OCI-M2 (cell line): ENCODE data around the gene VPS41.

Source experiments
- DNase-seq: peaks from one replicate; lab custom pipeline; 2025; ENCODE audit not compliant: unreplicated experiment; lab: John Stamatoyannopoulos, UW

Gene VPS41

DNA sequence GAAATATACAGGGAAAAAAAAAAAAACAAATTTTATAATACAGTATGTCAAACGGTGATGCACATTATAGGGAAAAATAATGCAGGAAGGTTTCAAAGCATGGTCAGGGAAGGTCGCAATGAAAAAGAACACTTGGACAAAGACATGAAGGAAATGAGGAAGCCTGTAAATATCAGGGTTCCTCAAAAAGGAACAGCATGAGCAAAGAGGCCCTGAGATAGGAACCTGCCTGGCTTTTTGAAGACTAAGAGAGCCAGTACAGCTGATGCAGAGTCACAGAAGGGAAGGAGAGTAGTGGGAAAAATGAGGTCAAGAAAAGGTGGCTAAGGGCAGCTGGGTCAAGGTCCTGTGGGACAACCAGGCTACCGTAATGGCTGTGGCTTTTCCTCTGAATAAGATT lies 1.9 kb downstream of the VPS41 start:
- no peak for DNase-seq

DNA sequence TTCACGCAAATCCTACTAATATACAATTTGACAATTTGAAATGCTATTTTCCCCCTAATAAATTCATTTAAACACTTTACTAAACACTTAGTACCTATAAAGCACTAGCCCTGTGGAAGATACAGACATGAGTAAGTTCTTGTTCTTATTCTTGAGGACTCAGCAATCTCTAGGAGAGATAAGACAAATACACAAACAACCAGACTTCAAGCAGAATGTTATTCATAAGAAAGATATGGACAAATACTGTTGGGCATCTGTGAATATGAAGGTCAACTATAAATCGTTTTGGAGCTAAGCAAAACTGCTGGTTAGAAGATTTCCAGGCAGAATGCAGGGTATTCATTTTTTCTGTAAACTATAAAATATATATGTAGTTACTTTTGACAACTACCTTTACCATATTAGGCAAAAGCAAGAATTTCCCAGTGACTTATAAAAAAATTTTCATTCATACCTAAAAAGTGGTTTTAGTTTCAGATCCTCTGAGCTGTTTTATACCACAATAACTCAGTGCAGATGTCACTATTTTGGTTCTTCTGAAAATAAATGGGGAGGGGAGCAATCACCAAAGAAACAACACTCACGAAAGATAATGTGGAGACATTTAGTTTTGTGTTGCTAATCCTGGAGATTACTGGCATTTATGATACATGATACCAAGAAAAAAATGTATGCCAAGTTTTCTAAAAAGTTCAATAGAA lies 3.8 kb downstream of the VPS41 start:
- DNase-seq = no peak

DNA sequence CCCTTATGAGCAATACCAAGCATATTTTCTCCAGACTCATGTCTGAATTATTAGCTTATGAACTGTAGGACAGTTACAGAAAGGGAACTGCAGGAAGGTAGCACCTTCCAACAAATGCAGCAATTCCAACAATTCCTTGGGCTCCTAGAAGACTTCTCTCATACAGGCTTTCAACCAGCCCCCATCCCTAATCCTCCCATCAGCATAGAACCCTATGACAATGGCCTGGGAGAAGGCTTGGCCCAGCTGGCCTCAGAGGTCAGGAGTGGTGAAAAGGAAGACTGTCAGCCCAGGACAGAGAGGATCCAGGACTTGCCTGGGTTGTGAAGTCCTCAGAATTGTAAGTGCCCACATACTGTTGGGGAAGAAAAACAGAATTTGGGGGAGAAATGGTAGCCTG lies 5.9 kb downstream of the VPS41 start:
- no peak for DNase-seq

DNA sequence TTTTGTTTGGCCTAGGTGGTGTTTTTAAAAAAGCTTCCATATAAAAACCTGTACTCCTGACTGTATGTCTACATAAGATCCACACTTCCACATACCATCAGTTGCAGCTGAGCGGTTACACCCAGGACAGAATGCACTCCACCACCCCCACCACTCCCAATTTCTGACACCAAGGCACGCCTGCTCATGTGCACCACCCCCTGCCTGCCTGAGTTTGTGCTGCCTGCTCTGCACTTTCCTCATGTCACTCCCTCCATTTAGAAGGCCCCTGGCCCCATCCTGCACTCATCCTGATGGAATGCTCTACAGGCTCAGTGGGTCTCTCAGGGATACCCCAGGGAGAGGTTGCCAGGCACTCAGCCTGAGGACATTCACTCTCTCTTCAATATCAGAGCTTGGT lies 6.5 kb downstream of the VPS41 start:
- no peak for DNase-seq

DNA sequence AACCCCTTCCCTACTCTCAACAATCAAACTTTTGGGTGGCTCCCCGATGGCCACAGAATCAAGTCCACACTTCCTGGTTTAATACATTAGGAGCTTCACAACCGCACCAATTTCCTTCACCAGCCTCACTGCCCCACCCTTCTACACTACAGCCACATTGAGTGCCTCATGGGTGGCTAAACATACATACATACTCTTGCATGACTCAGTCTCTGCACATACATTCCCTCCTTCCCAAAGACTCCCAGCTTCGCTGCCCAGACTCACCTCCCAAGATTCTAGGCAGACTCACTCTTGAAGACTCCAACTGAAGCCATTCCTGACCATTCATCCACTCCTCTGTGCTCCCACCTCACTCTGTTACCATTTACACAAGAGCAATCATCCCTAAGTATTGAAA lies 15.9 kb downstream of the VPS41 start:
- DNase-seq = no peak

DNA sequence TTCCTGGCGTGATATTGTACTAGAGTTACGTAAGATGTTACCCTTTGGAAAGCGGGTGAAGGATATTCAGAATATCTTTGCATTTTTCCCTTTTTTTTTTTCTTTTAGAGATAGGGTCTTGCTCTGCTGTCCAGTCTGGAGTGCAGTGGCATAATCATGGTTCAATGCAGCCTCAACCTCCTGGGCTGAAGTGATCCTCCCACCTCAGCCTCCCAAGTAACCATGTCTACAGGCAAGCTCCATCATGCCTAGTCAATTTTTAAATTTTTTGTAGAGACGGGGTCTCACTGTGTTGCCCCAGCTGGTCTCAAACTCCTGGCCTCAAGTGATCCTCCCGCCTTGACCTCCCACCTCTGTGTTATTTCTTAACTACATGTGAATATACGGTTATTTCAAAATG lies 18.4 kb downstream of the VPS41 start:
- no peak for DNase-seq

DNA sequence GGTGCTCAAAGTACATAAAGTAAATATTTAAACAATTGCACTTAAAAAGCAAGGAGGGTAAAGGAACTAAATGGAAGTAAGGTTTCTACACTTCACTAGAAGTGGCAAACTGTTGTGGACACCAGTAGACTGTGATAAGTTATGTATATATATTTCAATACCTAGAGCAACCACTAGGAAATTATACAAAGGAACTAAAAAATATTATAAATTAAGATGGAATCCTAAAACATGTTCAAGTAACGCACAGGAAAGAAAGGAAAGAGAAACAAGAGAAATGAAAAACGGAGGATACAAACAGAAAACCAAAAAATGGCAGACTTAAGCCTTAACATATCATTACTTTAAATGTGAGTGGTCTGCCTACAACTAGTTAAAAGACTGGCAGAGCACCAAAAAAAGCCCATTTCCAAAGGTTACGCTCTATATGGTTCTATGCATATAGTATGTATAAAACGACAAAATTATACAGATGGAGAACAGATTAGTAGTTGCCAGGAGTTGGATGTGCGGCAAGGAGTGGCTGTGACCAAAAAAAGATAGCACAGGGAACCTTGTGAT lies 19.0 kb downstream of the VPS41 start:
- DNase-seq = no peak

DNA sequence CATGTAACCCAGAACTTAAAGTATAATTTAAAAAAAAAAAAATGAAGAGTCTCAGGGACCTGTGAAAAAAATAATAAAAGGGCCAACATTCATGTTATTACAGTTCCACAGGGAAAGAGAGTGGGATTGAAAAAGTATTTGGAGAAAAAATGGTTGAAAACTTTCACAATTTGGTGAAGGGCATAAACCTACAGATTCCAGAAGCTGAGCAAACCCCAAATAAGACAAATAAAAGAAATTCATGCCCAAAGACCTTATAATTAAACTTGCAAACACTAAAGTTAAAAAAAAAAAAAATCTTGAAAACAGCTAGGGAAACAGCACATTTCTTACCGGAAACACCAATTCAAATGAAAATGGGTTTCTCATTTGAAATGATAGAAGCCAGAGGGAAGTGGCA lies 19.9 kb downstream of the VPS41 start:
- DNase-seq = no peak

DNA sequence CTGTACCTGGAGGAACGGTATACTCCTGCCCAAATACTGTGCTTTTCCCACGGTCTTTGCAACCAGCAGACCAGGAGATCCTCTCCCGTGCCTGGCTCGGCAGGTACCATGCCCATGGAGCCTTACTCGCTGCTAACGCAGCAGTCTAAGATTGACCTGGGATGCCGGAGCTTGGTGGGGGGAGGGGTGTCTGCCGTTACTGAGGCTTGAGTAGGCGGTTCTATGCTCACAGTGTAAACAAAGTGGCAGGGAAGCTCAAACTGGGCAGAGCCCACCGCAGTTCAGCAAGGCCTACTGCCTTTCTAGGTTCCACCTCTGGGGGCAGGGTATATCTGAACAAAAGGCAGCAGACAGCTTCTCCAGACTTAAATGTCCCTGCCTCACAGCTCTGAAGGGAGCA lies 22.7 kb downstream of the VPS41 start:
- no peak for DNase-seq

DNA sequence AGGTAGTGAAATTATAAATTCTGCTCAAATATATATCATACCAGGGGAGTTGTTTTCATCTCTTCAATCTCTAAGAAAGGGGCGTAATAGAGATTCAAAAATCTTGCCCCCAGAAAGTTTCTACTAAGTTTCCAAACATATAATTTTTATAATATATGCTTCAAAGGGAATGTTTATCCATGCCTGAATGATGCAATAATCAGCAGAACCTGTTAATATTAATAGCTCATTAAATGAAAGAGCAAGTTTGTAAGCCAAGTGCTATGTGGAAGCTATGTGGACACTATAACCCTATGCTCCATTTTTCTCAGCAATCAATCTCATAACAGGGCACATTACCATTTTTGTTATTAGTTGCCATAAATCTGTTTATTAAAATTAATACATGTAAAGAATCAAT lies 25.3 kb downstream of the VPS41 start:
- no peak for DNase-seq

DNA sequence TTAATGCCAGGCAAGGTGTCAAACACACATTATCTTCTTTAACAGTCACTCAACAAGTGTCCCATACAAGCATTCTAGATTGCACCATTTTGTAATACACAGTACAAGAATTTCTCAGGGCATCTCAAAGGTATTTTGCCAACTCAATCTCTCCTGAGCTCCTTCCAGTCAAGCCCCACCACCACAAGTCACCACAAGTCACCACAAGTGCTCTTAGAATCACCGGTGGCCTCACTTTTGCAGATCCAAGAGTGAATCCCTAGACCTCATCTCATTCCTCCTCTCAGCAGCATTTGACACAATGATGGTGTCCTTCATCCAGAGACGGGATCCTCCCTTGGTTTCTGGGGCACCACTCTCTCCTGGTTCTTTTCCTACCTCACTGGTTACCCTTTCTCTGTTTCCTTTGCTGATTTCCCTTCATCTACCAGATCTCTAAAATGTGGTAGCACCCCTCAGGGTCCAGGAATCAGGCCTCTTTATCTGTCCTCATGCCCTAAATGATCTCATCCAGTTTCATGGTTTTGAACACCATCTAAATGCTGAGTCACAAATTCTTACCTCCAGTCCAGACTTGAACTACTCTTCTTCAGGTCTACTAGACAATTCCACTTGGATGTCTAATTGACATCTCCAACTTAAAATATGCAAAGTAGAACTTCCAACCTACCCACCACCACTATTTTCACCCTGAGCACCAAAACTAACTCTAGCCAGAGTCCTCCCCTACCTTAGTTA lies 26.9 kb downstream of the VPS41 start:
- no peak for DNase-seq

DNA sequence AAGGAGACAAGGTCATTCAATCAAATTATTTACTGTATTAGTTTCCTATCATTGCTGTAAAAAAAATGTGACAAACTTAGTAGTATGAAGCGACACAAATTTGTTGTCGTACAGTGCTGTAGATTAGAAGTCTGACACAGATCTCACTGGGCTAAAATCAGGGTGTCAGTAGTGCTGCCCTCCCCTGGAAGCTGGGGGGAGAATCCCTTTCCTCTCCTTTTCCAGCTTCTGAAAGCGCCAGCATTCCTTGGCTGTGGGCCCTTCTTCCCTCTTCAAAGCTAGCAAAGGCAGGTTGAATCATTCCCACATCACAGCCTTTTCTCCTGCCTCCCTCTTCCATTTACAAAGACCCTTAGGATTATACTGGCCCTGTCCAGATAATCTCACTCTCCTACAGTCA lies 28.0 kb downstream of the VPS41 start:
- DNase-seq = no peak

DNA sequence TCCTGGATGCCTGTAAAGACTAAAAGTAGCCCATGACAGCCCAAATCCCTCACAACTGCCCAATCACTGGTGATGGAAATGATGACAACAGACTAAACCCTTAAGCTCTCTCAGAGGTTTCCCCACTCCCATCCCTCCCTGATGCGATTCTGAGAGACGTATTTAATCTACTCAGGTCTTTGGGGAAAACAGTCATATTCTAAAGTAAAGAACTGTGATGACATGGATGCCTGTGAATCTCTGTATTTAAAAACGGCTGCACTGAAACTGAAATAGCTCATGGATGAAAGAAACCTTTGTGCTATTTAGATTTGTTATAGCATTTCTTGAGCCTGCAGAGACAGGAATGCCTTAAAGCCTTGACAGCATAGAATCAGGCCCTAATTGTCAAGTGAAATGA lies 28.5 kb downstream of the VPS41 start:
- DNase-seq = no peak

DNA sequence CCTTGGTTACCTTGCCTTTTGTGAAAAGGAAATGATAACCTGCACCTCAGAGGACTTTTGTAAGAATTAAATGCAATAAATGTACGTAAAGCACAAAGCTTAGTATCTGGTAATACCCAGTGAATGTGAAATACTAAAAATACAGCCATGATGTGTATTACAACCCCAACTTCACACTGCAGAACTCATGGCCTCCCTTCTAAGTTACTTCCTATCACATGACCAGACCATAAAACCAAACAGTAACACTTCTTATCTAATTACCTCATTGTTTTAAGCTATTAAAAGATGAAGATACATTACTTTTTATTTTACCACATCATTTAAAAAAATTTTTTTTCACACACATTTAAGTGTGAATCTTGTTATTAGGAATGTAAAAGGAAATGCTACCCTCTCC lies 29.0 kb downstream of the VPS41 start:
- no peak for DNase-seq

DNA sequence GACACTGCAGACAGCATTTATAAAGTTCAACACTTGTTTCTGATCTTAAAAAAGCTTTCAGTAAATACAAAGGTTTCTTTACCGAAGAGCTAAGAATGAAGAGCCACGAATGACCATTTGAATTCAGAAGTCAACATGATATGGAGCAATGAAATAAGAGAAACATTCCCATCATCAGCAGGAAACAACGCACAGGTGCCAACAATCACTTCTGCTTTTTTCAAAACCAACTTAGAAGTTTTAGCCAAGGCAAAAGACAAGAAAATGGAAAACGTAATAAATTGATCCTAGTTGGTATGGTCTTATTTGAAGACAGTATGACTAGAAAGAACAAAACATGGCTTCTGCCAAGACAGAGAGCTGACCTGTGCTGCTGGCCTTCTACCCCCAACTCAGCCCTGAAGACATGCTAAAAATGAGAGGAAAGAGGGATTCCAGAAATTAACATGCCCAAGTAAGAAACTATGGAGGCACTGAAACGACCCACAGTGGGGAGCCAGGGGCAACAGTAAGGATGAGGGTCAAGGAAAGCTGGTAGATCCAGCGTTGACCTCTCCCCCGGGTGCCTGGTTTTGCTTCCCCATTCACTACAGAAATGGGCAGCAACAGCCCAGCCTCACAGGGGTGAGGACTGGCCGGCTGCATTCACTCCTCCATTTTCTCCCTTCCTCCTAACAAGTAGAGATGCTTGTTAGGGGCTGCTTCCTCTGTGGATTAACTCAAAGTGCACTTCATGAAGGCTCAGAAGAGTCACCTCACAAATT lies 30.1 kb downstream of the VPS41 start:
- DNase-seq = no peak

DNA sequence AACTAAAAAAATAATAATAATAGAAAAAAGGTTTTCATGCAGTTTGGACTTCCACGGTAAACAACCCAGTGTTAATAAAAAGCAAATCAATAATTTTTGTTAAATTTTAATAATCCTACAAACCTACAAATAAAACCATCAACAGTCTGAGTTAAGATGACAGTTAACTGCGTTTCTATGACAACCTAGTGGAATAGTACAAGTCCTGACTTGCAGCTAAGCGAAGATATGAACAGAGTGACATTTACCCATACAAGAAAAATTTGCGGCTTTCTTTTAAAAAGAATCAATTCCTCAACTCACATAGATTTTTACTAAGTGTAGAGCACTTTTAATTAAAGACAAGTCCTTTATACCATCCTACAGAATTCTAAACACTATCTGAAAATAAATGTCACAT lies 35.6 kb downstream of the VPS41 start:
- no peak for DNase-seq

DNA sequence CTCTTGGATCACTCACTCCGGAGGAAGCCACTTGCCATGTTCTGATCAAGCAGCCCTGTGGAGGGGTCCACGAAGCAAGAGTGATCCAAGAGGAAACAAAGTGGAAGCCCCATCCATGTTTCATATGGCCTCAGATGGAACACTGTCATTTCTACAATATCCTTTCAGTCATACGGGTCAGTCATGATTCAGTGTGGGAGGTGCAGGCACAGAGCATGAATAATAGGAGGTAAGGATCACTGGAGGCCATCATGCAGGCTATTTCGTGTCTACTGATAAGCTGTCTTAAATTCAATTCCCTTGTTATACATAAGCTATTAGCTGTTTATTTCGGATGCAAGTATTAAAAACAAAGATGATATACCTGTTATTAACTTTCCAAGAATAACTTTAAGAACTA lies 36.8 kb downstream of the VPS41 start:
- no peak for DNase-seq

DNA sequence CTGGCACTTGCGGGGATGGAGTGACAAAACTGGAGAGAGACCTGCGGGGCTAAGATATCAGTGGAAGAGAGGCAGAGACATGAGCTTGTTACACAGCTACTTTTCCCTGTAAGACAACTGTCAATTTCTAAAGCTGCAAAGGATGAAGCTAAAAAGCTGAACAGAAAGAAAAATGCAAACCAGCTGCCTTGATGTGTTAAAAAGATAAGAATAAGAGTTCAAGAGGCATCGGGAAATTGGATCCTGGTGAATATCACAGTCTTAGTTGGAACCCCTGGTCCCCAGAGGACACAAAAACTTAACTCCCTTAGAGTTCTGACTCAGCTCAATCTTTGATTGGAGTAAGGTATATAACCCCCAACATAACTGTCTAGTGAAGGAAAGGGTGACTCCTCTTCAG lies 38.8 kb downstream of the VPS41 start:
- DNase-seq = no peak

DNA sequence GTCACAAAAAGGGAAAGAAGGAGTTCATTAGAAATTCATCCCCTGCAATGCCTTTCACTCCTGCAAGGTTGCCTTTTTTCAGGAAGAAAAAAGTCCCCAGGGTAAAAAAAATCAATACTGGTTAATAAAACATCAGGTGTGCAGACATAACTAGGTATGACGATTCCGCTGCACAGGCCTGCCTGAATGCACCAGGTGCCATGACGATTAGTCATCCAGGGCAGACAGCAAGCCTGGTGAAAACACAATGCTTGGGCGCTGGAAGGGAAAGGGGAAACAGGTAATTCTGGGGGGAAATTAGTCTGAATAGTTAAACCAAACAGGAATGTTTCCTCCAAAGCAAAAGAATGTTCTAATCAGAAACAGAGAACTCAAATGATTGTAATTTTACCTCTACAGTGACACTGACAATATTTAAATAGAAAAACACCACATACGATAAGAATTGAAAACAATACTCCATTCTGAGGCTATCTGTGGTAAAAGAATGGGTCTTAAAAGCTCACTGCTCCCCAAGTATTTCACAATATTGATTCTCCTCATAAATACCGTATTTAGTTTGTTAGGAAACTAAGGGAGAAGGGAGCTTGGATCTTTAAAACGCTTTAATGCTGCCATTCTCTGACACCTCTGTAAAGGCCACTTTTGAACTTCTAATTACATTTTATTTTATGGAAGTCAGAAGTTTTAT lies 45.2 kb downstream of the VPS41 start:
- DNase-seq = no peak

DNA sequence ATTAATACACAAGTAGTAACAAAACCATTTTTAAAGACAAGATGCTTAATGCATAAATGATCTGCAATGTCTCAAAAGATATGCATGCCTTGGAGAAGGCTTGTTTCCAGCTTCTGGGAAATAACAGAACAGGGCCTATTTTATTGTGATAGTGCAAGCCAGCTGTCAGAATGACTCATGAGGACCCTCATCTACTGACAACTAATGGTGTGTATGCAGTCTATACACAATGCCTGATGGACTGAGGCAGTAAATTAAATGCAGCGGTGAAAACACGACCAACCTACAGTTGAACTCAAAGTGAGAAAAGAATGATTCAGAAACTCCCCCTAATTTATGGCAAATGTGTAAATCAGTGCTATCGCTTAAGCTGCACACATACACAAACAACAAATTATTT lies 46.3 kb downstream of the VPS41 start:
- DNase-seq = no peak

DNA sequence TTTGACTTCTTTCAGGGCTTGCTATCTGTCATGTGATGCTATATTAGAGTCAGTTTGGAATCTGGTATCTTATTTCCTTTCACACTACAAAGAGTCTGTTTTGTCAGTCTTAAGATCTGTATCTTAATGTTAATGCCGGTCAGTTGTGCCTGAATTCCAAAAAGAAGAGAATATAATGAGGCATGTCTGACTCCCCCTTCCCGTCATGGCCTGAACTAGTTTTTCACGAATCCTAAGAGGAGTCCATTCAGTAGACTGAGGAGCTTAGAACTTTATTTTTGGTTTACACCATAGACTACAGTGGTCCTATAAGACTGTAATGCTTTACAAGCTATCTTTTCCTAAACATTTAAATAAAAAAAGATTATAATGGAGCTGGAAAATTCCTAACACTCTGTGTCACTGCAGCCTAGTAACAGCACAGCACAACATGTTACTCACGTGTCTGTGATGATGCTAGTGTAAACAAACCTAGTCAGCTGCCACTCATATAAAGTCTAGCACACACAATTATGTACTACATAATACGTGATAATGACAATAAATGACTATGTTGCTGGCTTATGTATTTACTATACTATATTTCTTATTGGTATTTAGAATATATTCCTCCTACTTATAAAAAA lies 50.6 kb downstream of the VPS41 start:
- DNase-seq = no peak
